H9 (cell line): ENCODE measurements around the gene MRO. TPM values are rescaled to one million over a fixed set of nuclear protein-coding genes. Genes with fewer than 3 reads are reported as not detected.

Experiments
- DNase-seq: peaks from one replicate; pipeline ENCODE4 v3.0.0-alpha.2; 2017
- H2AFZ ChIP-seq: one replicate; pipeline ENCODE4 v1.6.1; 2013; ENCODE audit warnings: mild to moderate bottlenecking, low read length, control low read depth, moderate library complexity
- H2AK5ac ChIP-seq: 2 replicates; pipeline ENCODE4 v1.6.1; 2013; ENCODE audit warnings: low read length, control low read depth, mixed read lengths; ENCODE audit not compliant: insufficient read length
- H2BK120ac ChIP-seq: one replicate; pipeline ENCODE4 v1.6.1; 2013; ENCODE audit warnings: low read depth, mild to moderate bottlenecking, low read length, control low read depth, inconsistent platforms; ENCODE audit not compliant: poor library complexity, severe bottlenecking
- H2BK12ac ChIP-seq: 2 replicates; pipeline ENCODE4 v1.6.1; 2013; ENCODE audit warnings: low read length, control low read depth, mixed read lengths, low read depth; ENCODE audit not compliant: insufficient read length
- H2BK15ac ChIP-seq: 2 replicates; pipeline ENCODE4 v1.6.1; 2013; ENCODE audit warnings: low read depth, low read length, control low read depth
- H2BK20ac ChIP-seq: one replicate; pipeline ENCODE4 v1.6.1; 2013; ENCODE audit warnings: low read depth, mild to moderate bottlenecking, low read length, control low read depth, inconsistent platforms; ENCODE audit not compliant: poor library complexity, severe bottlenecking
- H2BK5ac ChIP-seq: 2 replicates; pipeline ENCODE4 v1.6.1; 2013; ENCODE audit warnings: low read length, control low read depth, mixed read lengths; ENCODE audit not compliant: insufficient read length
- H3K14ac ChIP-seq: 2 replicates; pipeline ENCODE4 v1.6.1; 2013; ENCODE audit warnings: low read length, control low read depth; ENCODE audit not compliant: insufficient read depth
- H3K18ac ChIP-seq: 2 replicates; pipeline ENCODE4 v1.6.1; 2013; ENCODE audit warnings: low read depth, mild to moderate bottlenecking, mixed read lengths, low read length, control low read depth; ENCODE audit not compliant: insufficient read length
- H3K23ac ChIP-seq: 2 replicates; pipeline ENCODE4 v1.6.1; 2013; ENCODE audit warnings: low read length, control low read depth, mixed read lengths, low read depth; ENCODE audit not compliant: insufficient read length
- H3K23me2 ChIP-seq: 2 replicates; pipeline ENCODE4 v1.6.1; 2013; ENCODE audit warnings: low read depth, mild to moderate bottlenecking, mixed read lengths, low read length, control low read depth; ENCODE audit not compliant: insufficient read length, poor library complexity, severe bottlenecking
- H3K27ac ChIP-seq: 2 replicates; pipeline ENCODE4 v1.5.1; 2013; ENCODE audit warnings: low read length, control low read depth, mixed read lengths, low read depth; ENCODE audit not compliant: insufficient read length
- H3K27me3 ChIP-seq: 2 replicates; pipeline ENCODE4 v1.6.1; 2013; ENCODE audit warnings: low read length, control low read depth, inconsistent platforms; ENCODE audit not compliant: insufficient read depth
- H3K4ac ChIP-seq: 2 replicates; pipeline ENCODE4 v1.6.1; 2013; ENCODE audit warnings: low read depth, mild to moderate bottlenecking, control low read depth, inconsistent platforms, low read length, moderate library complexity
- H3K4me1 ChIP-seq: 2 replicates; pipeline ENCODE4 v1.6.1; 2013; ENCODE audit warnings: low read length, control low read depth, inconsistent platforms; ENCODE audit not compliant: insufficient read depth
- H3K4me2 ChIP-seq: 2 replicates; pipeline ENCODE4 v1.6.1; 2013; ENCODE audit warnings: low read length, control low read depth, mixed read lengths; ENCODE audit not compliant: insufficient read length, insufficient read depth
- H3K56ac ChIP-seq: 2 replicates; pipeline ENCODE4 v1.6.1; 2013; ENCODE audit warnings: low read depth, mild to moderate bottlenecking, mixed read lengths, low read length, control low read depth; ENCODE audit not compliant: insufficient read length
- H3K79me1 ChIP-seq: 2 replicates; pipeline ENCODE4 v1.6.1; 2013; ENCODE audit warnings: low read depth, mild to moderate bottlenecking, moderate library complexity, low read length, control low read depth, inconsistent platforms; ENCODE audit not compliant: insufficient read depth, poor library complexity, severe bottlenecking
- H3K79me2 ChIP-seq: 2 replicates; pipeline ENCODE4 v1.6.1; 2013; ENCODE audit warnings: low read length, control low read depth, inconsistent platforms; ENCODE audit not compliant: insufficient read depth
- H3K9ac ChIP-seq: 2 replicates; pipeline ENCODE4 v1.6.1; 2013; ENCODE audit warnings: low read length, control low read depth, mixed read lengths; ENCODE audit not compliant: insufficient read length; ENCODE audit errors: extremely low read depth
- H3K9me3 ChIP-seq: one replicate; pipeline ENCODE4 v1.6.1; 2013; ENCODE audit warnings: low read depth, low read length, inconsistent platforms; ENCODE audit not compliant: control insufficient read depth
- H3T11ph ChIP-seq: one replicate; pipeline ENCODE4 v1.6.1; 2013; ENCODE audit warnings: mild to moderate bottlenecking, low read length, control low read depth, inconsistent platforms
- H4K20me1 ChIP-seq: one replicate; pipeline ENCODE4 v1.6.1; 2013; ENCODE audit not compliant: control insufficient read depth, insufficient read length, insufficient read depth
- H4K5ac ChIP-seq: 2 replicates; pipeline ENCODE4 v1.6.1; 2013; ENCODE audit warnings: low read depth, mild to moderate bottlenecking, mixed read lengths, low read length, control low read depth; ENCODE audit not compliant: insufficient read length
- H4K8ac ChIP-seq: replicated peaks from 2 replicates; pipeline ENCODE4 v1.6.1; 2013; ENCODE audit warnings: low read length, control low read depth, mixed read lengths, low read depth; ENCODE audit not compliant: insufficient read length
- H4K91ac ChIP-seq: 2 replicates; pipeline ENCODE4 v1.6.1; 2013; ENCODE audit warnings: low read depth, mild to moderate bottlenecking, moderate library complexity, mixed read lengths, low read length, control low read depth; ENCODE audit not compliant: insufficient read length
- H3K27ac Mint-ChIP-seq, 3 experiments: 2 replicates in 2 of 3; 3 replicates in 1 of 3; pipeline ENCODE4 v1.8.0; 2020 to 2021; ENCODE audit warnings: mixed read lengths in 3 of 3, mild to moderate bottlenecking in 1 of 3, moderate library complexity in 1 of 3
- H3K27me3 Mint-ChIP-seq: 2 replicates; pipeline ENCODE4 v1.8.0; 2021; ENCODE audit warnings: low read depth, mild to moderate bottlenecking, moderate library complexity, mixed read lengths
- H3K36me3 Mint-ChIP-seq, 3 experiments: 2 replicates in 2 of 3; 3 replicates in 1 of 3; pipeline ENCODE4 v1.8.0; 2020 to 2021; ENCODE audit warnings: low read depth in 3 of 3, mixed read lengths in 3 of 3; ENCODE audit not compliant: insufficient read depth in 1 of 3
- H3K4me1 Mint-ChIP-seq, 2 experiments: 2 replicates each; pipeline ENCODE4 v1.8.0; 2020; ENCODE audit warnings: mixed read lengths in 2 of 2
- H3K4me3 Mint-ChIP-seq, 2 experiments: 2 replicates in 1 of 2; 3 replicates in 1 of 2; pipeline ENCODE4 v1.8.0; 2020 to 2021; ENCODE audit warnings: mild to moderate bottlenecking in 2 of 2, mixed read lengths in 2 of 2, moderate library complexity in 1 of 2
- H3K9me3 Mint-ChIP-seq, 2 experiments: 2 replicates in 1 of 2; 3 replicates in 1 of 2; pipeline ENCODE4 v1.8.0; 2020; ENCODE audit warnings: mild to moderate bottlenecking in 2 of 2, mixed read lengths in 2 of 2, moderate library complexity in 1 of 2
- CTCF ChIP-seq: fragments of 200-600 bp; sonication (generic); conservative IDR thresholded peaks from 3 replicates; pipeline ENCODE4 v1.8.0; 2021; ENCODE audit warnings: antibody characterized with exemption, mild to moderate bottlenecking
- total RNA-seq: library from RNA; stranded (reverse); gene quantifications from 2 replicates; pipeline ENCODE4 v1.2.1, GENCODE V29; 2021

Gene MRO
- total RNA-seq, 1 experiment from 2014 or later, result 0.57 TPM

DNA sequence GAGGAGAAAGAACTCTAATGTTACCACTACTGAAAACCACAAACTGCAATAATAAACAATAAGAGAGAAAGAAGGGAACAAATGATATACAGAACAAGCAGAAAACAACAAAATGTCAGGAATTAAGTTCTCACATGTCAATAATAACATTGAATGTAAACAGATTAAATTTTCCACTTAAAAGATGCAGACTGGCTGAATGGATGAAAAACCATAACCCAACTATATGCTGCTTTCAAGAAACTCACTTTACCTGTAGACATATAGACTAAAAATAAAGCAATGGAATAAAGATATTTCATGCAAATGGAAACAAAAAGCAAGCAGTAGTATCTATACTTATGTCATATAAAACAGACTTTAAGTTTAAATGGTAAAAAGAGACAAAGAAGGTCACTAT is 50.4 kb downstream of the MRO start:
- no peaks in the 10 kb centered on the region for H3K4me1 ChIP-seq
- H3K56ac ChIP-seq, result no peak overlapping the region
- no peak overlapping the region for H3K27ac ChIP-seq
- no peak overlapping the region for H2BK120ac ChIP-seq
- H3K4me3 Mint-ChIP-seq, result no peak overlapping the region
- H2BK5ac ChIP-seq, result no peak overlapping the region
- H3K23ac ChIP-seq, result no peak overlapping the region
- H2BK12ac ChIP-seq, result no peak overlapping the region
- H4K8ac ChIP-seq, result no peak overlapping the region
- no peak overlapping the region for H2AK5ac ChIP-seq
- no peak overlapping the region for H2AFZ ChIP-seq
- H2BK20ac ChIP-seq, result no peak overlapping the region
- no peaks in the 10 kb centered on the region for H3K79me1 ChIP-seq
- H3K14ac ChIP-seq, result no peak overlapping the region
- no peak for DNase-seq
- no peaks in the 10 kb centered on the region for H3K9me3 ChIP-seq
- TF ChIP-seq CTCF, result no peak
- no peaks in the 10 kb centered on the region for H4K20me1 ChIP-seq
- H3K4me2 ChIP-seq, result no peak overlapping the region
- peaks cover 4 to 21% (median 8%) of the 10 kb centered on the region in 3 experiments; a peak in 6 of 7 replicates for H3K36me3 Mint-ChIP-seq
- H4K5ac ChIP-seq, result no peak overlapping the region
- H2BK15ac ChIP-seq, result no peak overlapping the region
- H3K23me2 ChIP-seq, result no peaks in the 10 kb centered on the region
- H3K27me3 ChIP-seq, result no peaks in the 10 kb centered on the region
- no peak overlapping the region for H4K91ac ChIP-seq
- no peaks in the 10 kb centered on the region for H3K4me1 Mint-ChIP-seq
- no peaks in the 10 kb centered on the region for H3K79me2 ChIP-seq
- H3K18ac ChIP-seq, result no peak overlapping the region
- H3K9me3 Mint-ChIP-seq, result peaks cover 28 to 38% of the 10 kb centered on the region in 2 experiments
- H3K4ac ChIP-seq, result no peak overlapping the region
- no peak overlapping the region for H3T11ph ChIP-seq
- H3K27ac Mint-ChIP-seq, result no peak overlapping the region
- H3K27me3 Mint-ChIP-seq, result peaks cover 3% of the 10 kb centered on the region
- no peak overlapping the region for H3K9ac ChIP-seq
